Spleen (tissue), 7 donors: ENCODE measurements around the gene C6orf52.

Experiments
- CTCF ChIP-seq, 11 experiments: fragments of 200-600 bp in 7 of 11; fragments of 450-650 bp in 4 of 11; sonication (generic) in 4 of 11; IDR thresholded peaks in 8 of 11; conservative IDR thresholded peaks in 3 of 11; 1 replicate in 7 of 11; 2 replicates in 4 of 11; pipeline versions ENCODE4 v1.4.0 to v1.8.0; 2016 to 2021; ENCODE audit warnings: antibody characterized with exemption in 11 of 11, inconsistent platforms in 4 of 11, mild to moderate bottlenecking in 1 of 11
- POLR2A ChIP-seq, 3 donors: fragments of 450-650 bp; IDR thresholded peaks; one replicate each; pipeline ENCODE4 v1.5.1; 2017; ENCODE audit warnings: antibody characterized with exemption in 3 of 3, mild to moderate bottlenecking in 1 of 3
- donor health status: DM: no; HTN: no; CAD: no; lungs with moderate emphysema.
- donor health status: DM: no; HTN: no; CAD: no.
- donor health status: DM: no; HTN: no; CAD: no.

- TF ChIP-seq POLR2A (IDR thresholded peaks at IDR 0.05): no peak
- TF ChIP-seq CTCF (IDR thresholded peaks at IDR 0.05 in 8 of 11, conservative IDR thresholded peaks at IDR 0.05 in 3 of 11): no peak
Observed at GRCh38 chr6:10644225-10644624, 50.2 kb downstream of the C6orf52 start.
